Mesothelial cell of epicardium (in vitro differentiated cells): Measurements from ENCODE around the gene E2F2. TPM values are rescaled to one million over a fixed set of nuclear protein-coding genes. Genes with fewer than 3 reads are reported as not detected.
"Not testable (repeated sequence)": the region's sequence is repeated elsewhere in the genome, so short reads cannot be mapped to it uniquely, and the experiment has no call there.

Source experiments
- DNase-seq, 2 experiments: peaks; one replicate each; pipeline ENCODE4 v3.0.0; 2021; ENCODE audit warnings: low spot score in 2 of 2; ENCODE audit not compliant: unreplicated experiment in 2 of 2
- H3K27ac Mint-ChIP-seq: 2 replicates; pipeline ENCODE4 v1.8.0; 2021; ENCODE audit warnings: mixed read lengths
- H3K27me3 Mint-ChIP-seq: 2 replicates; pipeline ENCODE4 v1.8.0; 2021; ENCODE audit warnings: low read depth, mixed read lengths
- H3K36me3 Mint-ChIP-seq: 2 replicates; pipeline ENCODE4 v1.8.0; 2021; ENCODE audit warnings: mixed read lengths
- H3K4me1 Mint-ChIP-seq: 2 replicates; pipeline ENCODE4 v1.8.0; 2021; ENCODE audit warnings: mixed read lengths
- H3K4me3 Mint-ChIP-seq: 2 replicates; pipeline ENCODE4 v1.8.0; 2021; ENCODE audit warnings: mild to moderate bottlenecking, moderate library complexity, mixed read lengths
- H3K9me3 Mint-ChIP-seq: 2 replicates; pipeline ENCODE4 v1.8.0; 2021; ENCODE audit warnings: mixed read lengths
- total RNA-seq: library from RNA; stranded (reverse); gene quantifications from 3 replicates; pipeline ENCODE4 v1.2.1, GENCODE V29; 2021
- TF ChIP-seq, protein P1 (sequence below): fragments of 200-600 bp; sonication (generic); IDR thresholded peaks from one replicate; pipeline ENCODE4 v1.5.0; 2021; ENCODE audit warnings: antibody characterized with exemption; ENCODE audit not compliant: unreplicated experiment

The E2F2 gene
- total RNA-seq, 1 donor from 2014 or later: 4.8 TPM

DNA sequence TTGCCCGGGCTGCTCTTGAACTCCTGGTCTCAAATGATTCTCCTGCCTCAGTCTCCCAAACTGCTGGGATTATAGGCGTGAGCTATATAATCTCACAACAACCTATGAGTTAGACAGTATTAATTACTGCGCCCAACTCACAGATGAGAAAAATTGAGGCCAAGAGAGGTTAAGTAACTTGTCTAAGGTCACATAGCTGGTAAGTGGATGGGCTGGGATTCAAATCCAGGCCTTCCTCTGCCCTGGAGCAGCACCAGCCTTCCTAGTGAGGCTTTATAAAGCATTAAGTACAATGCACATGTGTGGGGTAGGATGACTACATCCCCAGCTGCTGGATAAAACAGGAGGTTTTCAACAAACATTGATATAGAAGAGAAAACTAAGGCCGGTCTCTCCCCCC, 15.1 kb downstream of the E2F2 start:
- no peaks in the 10 kb centered on the region for H3K4me1 Mint-ChIP-seq
- H3K27ac Mint-ChIP-seq: no peak overlapping the region
- H3K36me3 Mint-ChIP-seq: peaks cover 4% of the 10 kb centered on the region
- H3K27me3 Mint-ChIP-seq: no peaks in the 10 kb centered on the region
- no peak overlapping the region for H3K4me3 Mint-ChIP-seq
- TF ChIP-seq, protein P1, sequence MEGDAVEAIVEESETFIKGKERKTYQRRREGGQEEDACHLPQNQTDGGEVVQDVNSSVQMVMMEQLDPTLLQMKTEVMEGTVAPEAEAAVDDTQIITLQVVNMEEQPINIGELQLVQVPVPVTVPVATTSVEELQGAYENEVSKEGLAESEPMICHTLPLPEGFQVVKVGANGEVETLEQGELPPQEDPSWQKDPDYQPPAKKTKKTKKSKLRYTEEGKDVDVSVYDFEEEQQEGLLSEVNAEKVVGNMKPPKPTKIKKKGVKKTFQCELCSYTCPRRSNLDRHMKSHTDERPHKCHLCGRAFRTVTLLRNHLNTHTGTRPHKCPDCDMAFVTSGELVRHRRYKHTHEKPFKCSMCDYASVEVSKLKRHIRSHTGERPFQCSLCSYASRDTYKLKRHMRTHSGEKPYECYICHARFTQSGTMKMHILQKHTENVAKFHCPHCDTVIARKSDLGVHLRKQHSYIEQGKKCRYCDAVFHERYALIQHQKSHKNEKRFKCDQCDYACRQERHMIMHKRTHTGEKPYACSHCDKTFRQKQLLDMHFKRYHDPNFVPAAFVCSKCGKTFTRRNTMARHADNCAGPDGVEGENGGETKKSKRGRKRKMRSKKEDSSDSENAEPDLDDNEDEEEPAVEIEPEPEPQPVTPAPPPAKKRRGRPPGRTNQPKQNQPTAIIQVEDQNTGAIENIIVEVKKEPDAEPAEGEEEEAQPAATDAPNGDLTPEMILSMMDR: no peak
- H3K9me3 Mint-ChIP-seq: no peaks in the 10 kb centered on the region
- DNase-seq: no peak

DNA sequence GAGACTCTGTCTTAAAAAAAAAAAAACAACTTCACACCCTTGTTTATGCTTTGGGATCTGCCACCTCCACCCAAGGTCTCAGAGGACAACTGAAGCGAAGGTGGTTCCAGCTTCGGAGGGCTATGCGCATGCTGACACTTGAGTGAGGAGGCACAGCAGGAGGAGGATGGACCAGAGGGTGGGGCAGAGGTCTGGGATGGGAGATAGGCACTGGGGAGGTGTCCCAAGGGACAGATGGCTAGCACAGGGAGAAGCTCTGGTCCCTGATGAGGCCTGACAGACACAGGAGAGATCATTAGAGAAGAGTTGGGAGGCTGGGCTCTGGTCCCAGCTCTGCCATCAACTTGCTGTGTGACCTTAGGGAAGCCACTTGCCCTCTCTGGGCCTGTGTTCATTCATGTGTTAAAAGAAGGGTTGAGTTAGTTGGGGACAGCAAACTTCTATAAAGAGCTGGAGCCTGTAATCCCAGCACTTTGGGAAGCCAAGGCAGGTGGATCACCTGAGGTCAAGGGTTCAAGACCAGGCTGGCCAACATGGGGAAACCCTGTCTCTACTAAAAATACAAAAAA, 16.8 kb downstream of the E2F2 start:
- H3K4me3 Mint-ChIP-seq: no peak overlapping the region
- no peak overlapping the region for H3K27ac Mint-ChIP-seq
- H3K4me1 Mint-ChIP-seq: no peaks in the 10 kb centered on the region
- peaks cover 5% of the 10 kb centered on the region for H3K36me3 Mint-ChIP-seq
- no peaks in the 10 kb centered on the region for H3K27me3 Mint-ChIP-seq
- TF ChIP-seq, protein P1: no peak
- H3K9me3 Mint-ChIP-seq: no peaks in the 10 kb centered on the region
- DNase-seq: no peak

DNA sequence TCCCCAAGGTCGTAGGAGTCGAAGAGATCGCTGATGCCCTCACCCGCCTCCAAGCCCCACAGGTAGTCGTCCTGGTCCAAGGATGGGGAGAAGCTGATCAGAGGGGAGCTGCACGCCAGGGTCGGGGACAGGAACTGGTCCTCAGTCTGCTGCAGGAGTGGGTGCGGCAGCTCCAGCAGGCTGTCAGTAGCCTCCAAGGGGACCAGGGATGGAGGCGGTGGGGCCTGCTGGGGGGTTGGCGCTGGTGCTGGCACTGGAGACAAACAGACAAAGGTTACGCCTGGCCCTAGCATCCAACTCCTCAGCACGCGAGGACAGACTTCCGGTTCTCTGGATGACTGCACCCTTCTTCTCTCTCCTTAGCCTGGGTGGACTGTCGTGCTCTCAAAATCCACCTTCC, 21.1 kb downstream of the E2F2 start:
- Mint-ChIP-seq H3K27me3 (no peaks in the 10 kb centered on the region), H3K36me3 (peaks cover 2% of the 10 kb centered on the region), H3K4me1 (no peaks in the 10 kb centered on the region), H3K4me3 (no peak overlapping the region), H3K27ac (no peak overlapping the region), H3K9me3 (no peaks in the 10 kb centered on the region)
- TF ChIP-seq, protein P1: no peak
- no peak for DNase-seq

DNA sequence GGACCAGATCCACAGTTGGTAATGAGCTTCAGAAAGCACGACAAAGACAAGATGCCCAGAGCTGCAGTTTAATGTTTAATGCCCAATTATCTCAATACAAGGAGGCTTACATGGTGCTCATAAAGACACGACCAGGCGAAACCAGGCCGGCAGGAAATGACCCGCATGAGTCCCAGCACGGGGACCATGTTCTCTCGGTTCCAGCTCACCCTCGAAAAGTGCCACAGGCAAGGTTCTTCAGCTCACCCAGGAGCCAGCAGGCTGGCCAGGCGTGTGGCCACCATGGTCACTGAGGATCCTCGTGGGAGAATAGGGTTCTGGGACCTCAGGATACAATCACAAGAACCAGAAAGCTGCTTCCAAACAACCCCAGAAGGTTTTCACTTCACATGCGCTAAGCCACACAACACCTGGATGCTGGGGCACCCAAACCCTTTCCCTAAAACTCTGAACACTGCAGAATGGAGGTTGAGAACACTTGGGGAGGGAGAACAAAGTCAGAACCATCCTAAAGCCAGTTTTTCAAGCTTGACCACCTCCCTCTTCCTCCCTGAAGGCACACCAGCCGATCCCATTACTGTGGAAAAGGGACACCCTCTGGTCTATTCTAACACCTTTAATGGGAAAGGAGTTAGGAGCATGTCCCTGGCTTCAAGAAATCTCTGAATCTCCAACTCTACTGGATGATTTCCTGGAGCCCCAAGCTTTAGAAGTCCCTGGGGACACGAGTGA, 24.5 kb downstream of the E2F2 start:
- no peak for DNase-seq
- H3K9me3 Mint-ChIP-seq: no peaks in the 10 kb centered on the region
- no peaks in the 10 kb centered on the region for H3K27me3 Mint-ChIP-seq
- peaks cover 2% of the 10 kb centered on the region for H3K36me3 Mint-ChIP-seq
- no peak overlapping the region for H3K4me3 Mint-ChIP-seq
- TF ChIP-seq, protein P1: no peak
- no peak overlapping the region for H3K27ac Mint-ChIP-seq
- no peaks in the 10 kb centered on the region for H3K4me1 Mint-ChIP-seq

DNA sequence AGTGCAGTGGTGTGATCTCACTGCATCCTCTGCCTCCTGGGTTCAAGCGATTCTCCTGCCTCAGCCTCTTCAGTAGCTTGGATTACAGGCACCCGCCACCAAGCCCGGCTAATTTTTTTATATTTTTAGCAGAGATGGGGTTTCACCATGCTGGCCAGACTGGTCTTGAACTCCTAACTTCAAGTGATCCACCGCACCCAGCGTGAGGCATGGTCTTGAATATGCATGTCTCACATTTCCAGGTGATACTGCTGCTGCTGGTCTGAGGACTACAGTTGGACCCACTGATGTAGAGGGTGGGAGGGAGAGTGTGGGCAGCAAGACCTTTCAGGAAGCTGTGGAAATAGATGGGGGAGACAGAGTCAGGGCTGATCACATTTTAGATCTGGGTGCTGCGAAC, 25.2 kb downstream of the E2F2 start:
- Mint-ChIP-seq H3K9me3 (no peaks in the 10 kb centered on the region), H3K36me3 (peaks cover 2% of the 10 kb centered on the region), H3K27ac (no peak overlapping the region), H3K4me1 (no peaks in the 10 kb centered on the region), H3K4me3 (no peak overlapping the region), H3K27me3 (no peaks in the 10 kb centered on the region)
- TF ChIP-seq, protein P1: no peak
- no peak for DNase-seq

DNA sequence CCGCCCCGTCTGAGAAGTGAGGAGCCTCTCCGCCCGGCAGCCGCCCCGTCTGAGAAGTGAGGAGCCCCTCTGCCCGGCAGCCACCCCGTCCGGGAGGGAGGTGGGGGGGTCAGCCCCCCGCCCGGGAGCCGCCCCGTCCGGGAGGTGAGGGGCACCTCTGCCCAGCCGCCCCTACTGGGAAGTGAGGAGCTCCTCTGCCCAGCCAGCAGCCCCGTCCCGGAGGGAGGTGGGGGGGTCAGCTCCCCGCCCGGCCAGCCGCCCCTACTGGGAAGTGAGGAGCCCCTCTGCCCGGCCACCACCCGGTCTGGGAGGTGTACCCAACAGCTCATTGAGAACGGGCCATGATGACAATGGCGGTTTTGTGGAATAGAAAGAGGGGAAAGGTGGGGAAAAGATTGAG, 26.9 kb downstream of the E2F2 start:
- H3K9me3 Mint-ChIP-seq: not testable (repeated sequence)

More for the DNA sequence above, 26.9 kb downstream of the E2F2 start:
- H3K36me3 Mint-ChIP-seq, H3K27me3 Mint-ChIP-seq, H3K4me1 Mint-ChIP-seq, DNase-seq, H3K4me3 Mint-ChIP-seq, H3K27ac Mint-ChIP-seq: not testable (repeated sequence)
